CD4-positive, alpha-beta memory T cell (primary cell): ENCODE data around the gene RNF157. TPM values are rescaled to one million over a fixed set of nuclear protein-coding genes. Genes with fewer than 3 reads are reported as not detected.
"Not testable (repeated sequence)": the region's sequence is repeated elsewhere in the genome, so short reads cannot be mapped to it uniquely, and the experiment has no call there.

Experiments
- CTCF ChIA-PET: fragments of 350-600 bp; sonication (Branson Sonifier 250); formaldehyde crosslinking; loops from one replicate; lab custom pipeline; 2021; ENCODE audit warnings: inconsistent platforms; ENCODE audit not compliant: partially characterized antibody; lab: Charles Lee
- POLR2A ChIA-PET: fragments of 350-600 bp; sonication (Branson Sonifier 250); formaldehyde crosslinking; loops from one replicate; lab custom pipeline; 2021; ENCODE audit not compliant: partially characterized antibody; lab: Charles Lee
- DNase-seq, 5 donors: peaks; one replicate each; pipeline versions ENCODE4 v3.0.0 to v3.0.0-alpha.2; 2020 to 2022; ENCODE audit warnings: mixed read lengths in 1 of 5
- H3K27ac ChIP-seq: one replicate; pipeline ENCODE4 v1.7.0; 2013; ENCODE audit warnings: low read depth, low read length
- H3K27me3 ChIP-seq: 2 replicates; pipeline ENCODE4 v1.7.0; 2013; ENCODE audit warnings: mild to moderate bottlenecking, low read length, moderate library complexity; ENCODE audit not compliant: insufficient read depth
- H3K36me3 ChIP-seq: 2 replicates; pipeline ENCODE4 v1.7.0; 2013; ENCODE audit warnings: mild to moderate bottlenecking, low read length, moderate library complexity; ENCODE audit not compliant: insufficient read depth
- H3K4me1 ChIP-seq: 2 replicates; pipeline ENCODE4 v1.7.0; 2013; ENCODE audit warnings: mild to moderate bottlenecking, low read length, moderate library complexity; ENCODE audit not compliant: insufficient read depth
- H3K4me3 ChIP-seq, 2 donors: one replicate each; pipeline ENCODE4 v1.7.0; 2013; ENCODE audit warnings: low read length in 2 of 2, mild to moderate bottlenecking in 1 of 2
- H3K9me3 ChIP-seq, 2 donors: one replicate each; pipeline ENCODE4 v1.7.0; 2013; ENCODE audit warnings: low read length in 2 of 2, control low read depth in 1 of 2; ENCODE audit not compliant: control insufficient read depth in 1 of 2
- H3K27ac Mint-ChIP-seq, 7 donors: one replicate each; pipeline ENCODE4 v1.8.0; 2020 to 2021; ENCODE audit warnings: mixed read lengths in 7 of 7, mild to moderate bottlenecking in 6 of 7, inconsistent platforms in 3 of 7, moderate library complexity in 3 of 7
- H3K27me3 Mint-ChIP-seq, 2 donors: one replicate each; pipeline ENCODE4 v1.8.0; 2020 to 2021; ENCODE audit warnings: mixed read lengths in 2 of 2
- H3K36me3 Mint-ChIP-seq, 2 donors: one replicate each; pipeline ENCODE4 v1.8.0; 2020 to 2021; ENCODE audit warnings: mixed read lengths in 2 of 2, inconsistent platforms in 1 of 2, mild to moderate bottlenecking in 1 of 2
- H3K4me1 Mint-ChIP-seq, 4 donors: one replicate each; pipeline ENCODE4 v1.8.0; 2020 to 2021; ENCODE audit warnings: mixed read lengths in 4 of 4, mild to moderate bottlenecking in 1 of 4
- H3K4me3 Mint-ChIP-seq, 8 donors: one replicate each; pipeline ENCODE4 v1.8.0; 2020 to 2021; ENCODE audit warnings: mixed read lengths in 8 of 8, mild to moderate bottlenecking in 7 of 8, moderate library complexity in 6 of 8, inconsistent platforms in 3 of 8
- H3K9me3 Mint-ChIP-seq, 8 donors: one replicate each; pipeline ENCODE4 v1.8.0; 2020 to 2021; ENCODE audit warnings: mixed read lengths in 8 of 8, mild to moderate bottlenecking in 5 of 8, inconsistent platforms in 3 of 8, moderate library complexity in 1 of 8
- intact Hi-C: fragments of 100-400 bp; cut with micrococcal nuclease; formaldehyde crosslinking; loops from one replicate; pipeline ENCODE4 v1.15.1; 2023
- polyA plus RNA-seq, 2 donors: library from polyadenylated mRNA; unstranded; fragments of 300-500 nt; fragmentation: Illumina TruSeq; gene quantifications; one replicate each; pipeline ENCODE4 v1.2.3, GENCODE V29; 2021
- total RNA-seq, 2 experiments: library from RNA; stranded (reverse); gene quantifications; one replicate each; pipeline ENCODE4 v1.2.3, GENCODE V29; 2021

The RNF157 gene
- total and polyA plus RNA-seq, 4 experiments from 2014 or later = 4.0 to 22.5 (median 20.0) TPM

GRCh38 chr17:76270127-76270592 lies 29.9 kb upstream of the RNF157 start:
- Histone ChIP-seq H3K27ac (peak overlapping the region; percentile 82), H3K4me1 (peaks cover 80% of the 10 kb centered on the region), H3K9me3 (no peaks in the 10 kb centered on the region), H3K4me3 (no peak overlapping the region), H3K27me3 (no peaks in the 10 kb centered on the region), H3K36me3 (peaks cover 24% of the 10 kb centered on the region)
- CTCF ChIA-PET = interaction anchor here (1.3 to 6.3 kb wide), 4 partner anchors 9 to 146 kb away, joined by 3 to 46 read pairs (median 6); no protein-coding TSS in a partner anchor
- Mint-ChIP-seq H3K27me3 (no peaks in the 10 kb centered on the region), H3K9me3 (peaks cover 0 to 1% (median 0%) of the 10 kb centered on the region in 8 donors), H3K27ac (peak overlapping the region in 6 of 7 donors; percentile 37 to 98 (median 96)), H3K4me1 (peaks cover 18 to 76% (median 45%) of the 10 kb centered on the region in 4 donors), H3K4me3 (peak overlapping the region in 5 of 8 donors; percentile 46 to 96 (median 69)), H3K36me3 (peaks cover 13 to 34% of the 10 kb centered on the region in 2 donors)
- no peak for DNase-seq
- intact Hi-C loops = no loop called here
- POLR2A ChIA-PET = interaction anchor here (0.9 to 18.5 kb wide), 14 partner anchors 10 to 256 kb away, joined by 3 to 620 read pairs (median 26); partner anchors contain the start of genes FOXJ1 and RNF157

DNA sequence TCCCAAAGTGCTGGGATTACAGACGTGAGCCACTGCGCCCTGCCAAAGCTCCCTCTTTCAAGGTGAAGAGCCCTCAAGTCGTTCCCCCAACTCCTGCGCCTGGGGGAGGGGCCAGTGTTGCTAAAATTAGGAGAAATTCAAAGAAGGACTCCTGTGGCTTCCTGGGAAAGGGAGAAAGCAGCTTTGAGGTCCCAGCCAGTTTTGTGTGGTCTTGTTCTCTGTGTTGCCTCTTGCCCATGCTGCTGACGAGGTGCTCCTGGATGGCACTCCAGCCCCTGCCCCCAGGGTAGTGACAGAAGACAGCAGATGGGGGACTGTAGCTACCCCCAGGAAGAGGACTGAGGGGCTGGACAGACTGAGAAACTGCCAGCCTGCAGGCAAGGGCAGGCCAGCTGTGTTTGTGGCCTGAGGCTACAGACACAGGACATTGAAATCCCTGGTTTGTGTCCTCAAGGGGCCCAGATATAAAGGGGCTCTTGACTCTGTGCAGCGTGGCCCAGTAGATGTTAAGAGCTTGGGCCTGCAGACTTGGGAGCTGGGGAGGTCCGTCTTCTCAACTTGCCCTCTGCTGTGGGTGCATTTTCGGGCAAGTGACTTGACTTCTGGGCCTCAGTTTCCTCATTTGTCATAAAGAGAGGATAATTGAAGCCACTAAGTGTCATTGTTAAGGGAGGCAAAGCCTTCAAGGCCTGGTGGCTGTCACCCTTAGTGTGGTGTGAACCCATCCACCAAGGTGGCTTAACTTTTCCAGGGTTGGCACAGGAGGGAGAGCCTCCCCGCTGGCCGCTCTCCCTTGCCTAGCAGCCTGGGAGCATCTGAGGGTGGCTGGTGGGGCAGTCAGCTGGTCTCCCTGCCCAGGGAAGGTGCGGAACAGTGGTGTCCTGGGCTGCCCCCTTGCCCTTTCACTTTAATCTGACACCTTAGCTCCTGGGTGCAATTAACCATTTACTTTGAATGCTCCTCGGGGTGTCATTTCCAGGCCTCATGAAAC lies 29.0 kb upstream of the RNF157 start:
- H3K36me3 Mint-ChIP-seq = peaks cover 13 to 39% of the 10 kb centered on the region in 2 donors
- H3K27ac Mint-ChIP-seq = peak overlapping the region; percentile 87 to 98 (median 96)
- CTCF ChIA-PET = interaction anchor here (1.2 to 6.3 kb wide), 10 partner anchors 10 to 146 kb away, joined by 3 to 47 read pairs (median 5); no protein-coding TSS in a partner anchor
- Histone ChIP-seq H3K36me3 (peaks cover 24% of the 10 kb centered on the region), H3K4me1 (peaks cover 77% of the 10 kb centered on the region), H3K9me3 (no peaks in the 10 kb centered on the region), H3K4me3 (no peak overlapping the region), H3K27me3 (no peaks in the 10 kb centered on the region), H3K27ac (peak overlapping the region; percentile 82)
- POLR2A ChIA-PET = interaction anchor here (1.0 to 18.5 kb wide), 13 partner anchors 11 to 289 kb away, joined by 3 to 620 read pairs (median 26); partner anchors contain the start of genes EXOC7, FOXJ1 and RNF157
- DNase-seq = peak in 1 of 5 donors; percentile 22
- intact Hi-C loops = loop anchor here (5.0 to 10.0 kb wide), 2 partner anchors 37 to 364 kb away; partner anchors contain the start of gene MRPL38
- H3K9me3 Mint-ChIP-seq = peaks cover 0 to 1% (median 0%) of the 10 kb centered on the region in 8 donors
- peaks cover 23 to 72% (median 51%) of the 10 kb centered on the region in 4 donors for H3K4me1 Mint-ChIP-seq
- no peaks in the 10 kb centered on the region for H3K27me3 Mint-ChIP-seq
- H3K4me3 Mint-ChIP-seq = peak overlapping the region; percentile 46 to 96 (median 92)

DNA sequence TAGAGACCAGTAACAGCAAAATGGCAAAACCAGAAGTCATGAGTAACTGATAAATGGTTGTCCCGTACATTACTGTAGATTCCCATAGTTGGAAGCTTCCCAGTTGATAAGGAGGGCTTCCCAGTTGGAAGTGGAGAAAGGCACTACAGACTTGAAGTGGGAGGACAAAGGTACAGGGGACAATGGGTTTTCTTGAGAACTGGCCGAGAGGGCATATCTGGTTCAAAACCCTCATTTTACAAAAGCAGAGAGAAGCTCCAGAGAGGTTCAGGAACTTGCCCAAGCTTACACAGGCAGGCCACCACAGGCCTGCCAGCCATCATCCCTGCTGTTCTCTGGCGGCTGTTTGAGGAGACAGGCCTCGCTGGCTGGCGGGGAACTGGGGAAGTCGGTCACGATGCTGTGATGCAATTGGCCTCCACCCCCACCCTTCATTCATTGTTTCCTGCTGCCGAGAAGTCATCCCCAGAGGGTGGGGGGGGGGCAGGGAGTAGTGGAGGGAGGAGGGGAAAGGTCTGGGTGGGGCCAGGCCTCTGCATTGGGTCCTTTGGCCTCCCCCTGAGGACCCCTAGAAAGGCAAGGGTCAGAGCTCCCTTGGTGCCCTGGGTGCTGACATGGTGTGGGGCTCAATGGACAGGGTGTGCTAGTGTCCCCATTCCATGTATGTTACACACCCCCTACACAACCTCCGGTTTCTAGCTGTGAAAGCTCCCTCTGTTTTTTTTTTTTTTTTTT lies 27.9 kb upstream of the RNF157 start:
- H3K36me3 ChIP-seq = peaks cover 24% of the 10 kb centered on the region
- peak overlapping the region in 1 of 2 donors; percentile 94 for H3K4me3 ChIP-seq
- H3K9me3 Mint-ChIP-seq = peaks cover 0 to 1% (median 0%) of the 10 kb centered on the region in 8 donors
- H3K4me1 ChIP-seq = peaks cover 75% of the 10 kb centered on the region
- H3K27me3 ChIP-seq = no peaks in the 10 kb centered on the region
- H3K27me3 Mint-ChIP-seq = no peaks in the 10 kb centered on the region
- peak overlapping the region; percentile 82 for H3K27ac ChIP-seq
- no peaks in the 10 kb centered on the region for H3K9me3 ChIP-seq
- H3K36me3 Mint-ChIP-seq = peaks cover 13 to 39% of the 10 kb centered on the region in 2 donors
- H3K27ac Mint-ChIP-seq = peak overlapping the region; percentile 94 to 98 (median 96)
- intact Hi-C loops = loop anchor here (5.0 to 10.0 kb wide), 2 partner anchors 36 to 363 kb away; partner anchors contain the start of gene MRPL38
- ChIA-PET CTCF (interaction anchor here (0.7 to 6.3 kb wide), 15 partner anchors 10 to 357 kb away, joined by 3 to 47 read pairs (median 5); no protein-coding TSS in a partner anchor), POLR2A (interaction anchor here (0.6 to 18.5 kb wide), 13 partner anchors 12 to 455 kb away, joined by 3 to 620 read pairs (median 37); partner anchors contain the start of genes FOXJ1 and RNF157)
- H3K4me1 Mint-ChIP-seq = peaks cover 27 to 78% (median 50%) of the 10 kb centered on the region in 4 donors
- peak overlapping the region; percentile 92 to 96 (median 93) for H3K4me3 Mint-ChIP-seq
- peak; percentile 58 to 88 (median 68) for DNase-seq

DNA sequence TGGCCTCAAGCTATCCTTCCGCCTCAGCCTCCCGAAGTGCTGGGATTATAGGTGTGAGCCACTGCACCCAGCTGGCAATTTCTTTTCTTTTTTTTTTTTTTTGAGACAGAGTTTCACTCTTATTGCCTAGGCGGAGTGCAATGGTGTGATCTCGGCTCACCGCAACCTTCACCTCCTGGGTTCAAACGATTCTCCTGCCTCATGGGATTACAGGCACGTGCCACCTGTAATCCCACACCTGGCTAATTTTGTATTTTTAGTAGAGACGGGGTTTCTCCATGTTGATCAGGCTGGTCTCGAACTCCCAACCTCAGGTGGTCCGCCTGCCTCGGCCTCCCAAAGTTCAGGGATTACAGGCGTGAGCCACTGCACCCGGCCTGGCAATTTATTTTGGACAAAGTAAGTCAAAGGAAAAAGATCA lies 27.3 kb upstream of the RNF157 start:
- DNase-seq = peak in 1 of 5 donors; percentile 38

GRCh38 chr17:76267051-76267576 lies 26.8 kb upstream of the RNF157 start:
- Histone ChIP-seq H3K4me1 (peaks cover 73% of the 10 kb centered on the region), H3K9me3 (no peaks in the 10 kb centered on the region), H3K36me3 (peaks cover 24% of the 10 kb centered on the region), H3K27me3 (no peaks in the 10 kb centered on the region), H3K4me3 (peak overlapping the region; percentile 94 to 100), H3K27ac (peak overlapping the region; percentile 82)
- POLR2A ChIA-PET = interaction anchor here (0.6 to 18.5 kb wide), 17 partner anchors 7 to 489 kb away, joined by 3 to 620 read pairs (median 18); partner anchors contain the start of genes EXOC7, FOXJ1 and RNF157
- Mint-ChIP-seq H3K4me3 (peak overlapping the region; percentile 92 to 96 (median 93)), H3K27me3 (no peaks in the 10 kb centered on the region), H3K9me3 (no peaks in the 10 kb centered on the region), H3K4me1 (peaks cover 30 to 76% (median 54%) of the 10 kb centered on the region in 4 donors), H3K27ac (peak overlapping the region; percentile 94 to 98 (median 96)), H3K36me3 (peaks cover 13 to 39% of the 10 kb centered on the region in 2 donors)
- CTCF ChIA-PET = interaction anchor here (0.8 to 6.3 kb wide), 12 partner anchors 11 to 157 kb away, joined by 3 to 47 read pairs (median 4); no protein-coding TSS in a partner anchor
- intact Hi-C loops = loop anchor here (5.0 to 10.0 kb wide), 2 partner anchors 35 to 362 kb away; partner anchors contain the start of gene MRPL38
- peak in 1 of 5 donors; percentile 13 for DNase-seq

More for the DNA sequence above, 27.3 kb upstream of the RNF157 start:
- not testable (repeated sequence) for H3K9me3 Mint-ChIP-seq, H3K27me3 Mint-ChIP-seq, H3K9me3 ChIP-seq, H3K27me3 ChIP-seq
- H3K27ac ChIP-seq = peak overlapping the region; percentile 82
- H3K36me3 ChIP-seq = peaks cover 24% of the 10 kb centered on the region
- H3K4me3 ChIP-seq = peak overlapping the region in 1 of 2 donors; percentile 94
- H3K27ac Mint-ChIP-seq = peak overlapping the region; percentile 94 to 98 (median 96)
- intact Hi-C loops = loop anchor here (5.0 to 10.0 kb wide), 2 partner anchors 35 to 363 kb away; partner anchors contain the start of gene MRPL38
- POLR2A ChIA-PET = interaction anchor here (0.6 to 18.5 kb wide), 15 partner anchors 7 to 454 kb away, joined by 3 to 620 read pairs (median 37); partner anchors contain the start of genes EXOC7, FOXJ1 and RNF157
- CTCF ChIA-PET = interaction anchor here (1.0 to 6.3 kb wide), 12 partner anchors 11 to 158 kb away, joined by 3 to 47 read pairs (median 5); no protein-coding TSS in a partner anchor
- peaks cover 75% of the 10 kb centered on the region for H3K4me1 ChIP-seq
- peaks cover 13 to 39% of the 10 kb centered on the region in 2 donors for H3K36me3 Mint-ChIP-seq
- peaks cover 27 to 78% (median 53%) of the 10 kb centered on the region in 4 donors for H3K4me1 Mint-ChIP-seq
- peak overlapping the region; percentile 92 to 96 (median 93) for H3K4me3 Mint-ChIP-seq
